ENCODE measurements around the gene CHMP2A. TPM values are rescaled to one million over a fixed set of nuclear protein-coding genes. Genes with fewer than 3 reads are reported as not detected.

Gene CHMP2A
- total RNA-seq, 2 experiments from 2014 or later, result 60.5 to 62.4 TPM

DNA sequence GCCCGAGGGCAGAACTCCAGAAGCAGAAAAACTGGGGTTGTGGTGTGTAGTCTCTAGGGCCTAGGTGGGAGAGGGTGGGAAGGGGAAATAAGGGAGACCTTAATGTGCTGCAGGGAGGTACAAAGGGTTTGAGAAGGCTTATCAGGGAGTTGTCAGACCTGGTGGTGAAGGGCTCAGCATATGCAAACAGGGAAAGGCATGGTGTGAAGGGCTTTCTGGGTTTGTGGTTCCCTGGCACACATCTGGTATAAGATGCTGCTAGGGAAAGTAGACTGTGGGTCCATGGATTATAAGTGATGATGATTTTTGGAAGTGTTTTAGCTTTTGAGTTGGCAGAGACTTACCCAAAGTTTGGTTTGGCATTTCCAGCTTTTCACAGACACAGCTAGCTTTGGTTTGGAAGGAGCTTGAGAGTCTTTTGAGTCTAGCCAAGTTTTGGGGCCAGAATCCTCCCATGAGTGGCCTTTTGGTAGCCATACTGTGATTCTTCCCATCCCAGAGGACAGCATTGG is 8.8 kb downstream of the CHMP2A start:
- peak overlapping the region; percentile 70 for H3K4me3 ChIP-seq (ENCODE audit: low read length)
- H3K36me3 ChIP-seq (ENCODE audit: insufficient read depth, low read length), result peaks cover 57% of the 10 kb centered on the region
- Mint-ChIP-seq H3K4me1 (ENCODE audit: low read depth) (peaks cover 39% of the 10 kb centered on the region), H3K27ac (peak overlapping the region; percentile 91), H3K9me3 (no peaks in the 10 kb centered on the region), H3K27me3 (no peaks in the 10 kb centered on the region), H3K36me3 (ENCODE audit: low read depth) (peaks cover 69% of the 10 kb centered on the region), H3K4me3 (peak overlapping the region; percentile 95)
- peak overlapping the region in 1 of 2 donors; percentile 15 for H3K27ac ChIP-seq (ENCODE audit: low read depth in 1 of 2, low read length in 2 of 2)
- no peaks in the 10 kb centered on the region for H3K9me3 ChIP-seq (ENCODE audit: control insufficient read depth in 1 of 2, insufficient read depth in 1 of 2, low read length in 2 of 2)
- ATAC-seq (ENCODE audit: poor library complexity), result no peak
- no peaks in the 10 kb centered on the region for H3K27me3 ChIP-seq (ENCODE audit: control insufficient read depth in 1 of 2, insufficient read depth in 2 of 2, low read length in 2 of 2)
- DNase-seq, result no peak
- peaks cover 42% of the 10 kb centered on the region for H3K4me1 ChIP-seq (ENCODE audit: insufficient read depth, low read length)
- TF ChIP-seq CTCF (IDR thresholded peaks at IDR 0.05), result no peak
- CTCF ChIA-PET, result interaction anchor here (3.3 kb wide), 1 partner anchor 27 kb away, joined by 34 read pairs; the partner anchor contains the start of gene ZBTB45
- intact Hi-C loops (cut with DNase I, micrococcal nuclease), result no loop called here
- POLR2A ChIA-PET, result interaction anchor here (1.2 to 3.2 kb wide), 3 partner anchors 8 to 32 kb away, joined by 3 to 64 read pairs (median 4); partner anchors contain the start of gene CHMP2A

GRCh38 chr19:58545286-58546018 is 9.5 kb downstream of the CHMP2A start:
- Mint-ChIP-seq H3K4me1 (ENCODE audit: low read depth) (peaks cover 39% of the 10 kb centered on the region), H3K4me3 (peak overlapping the region; percentile 95), H3K36me3 (ENCODE audit: low read depth) (peaks cover 63% of the 10 kb centered on the region), H3K27me3 (no peaks in the 10 kb centered on the region), H3K27ac (peak overlapping the region; percentile 91), H3K9me3 (no peaks in the 10 kb centered on the region)
- H3K27ac ChIP-seq (ENCODE audit: low read depth in 1 of 2, low read length in 2 of 2), result peak overlapping the region; percentile 18 to 50
- peak overlapping the region; percentile 70 for H3K4me3 ChIP-seq (ENCODE audit: low read length)
- no peak for TF ChIP-seq CTCF (IDR thresholded peaks at IDR 0.05)
- ChIA-PET CTCF (interaction anchor here (3.3 kb wide), 1 partner anchor 26 kb away, joined by 34 read pairs; the partner anchor contains the start of gene ZBTB45), POLR2A (interaction anchor here (1.2 to 3.2 kb wide), 6 partner anchors 9 to 32 kb away, joined by 3 to 64 read pairs (median 22); partner anchors contain the start of genes CHMP2A, UBE2M and ZBTB45)
- intact Hi-C loops (cut with DNase I, micrococcal nuclease), result no loop called here
- H3K36me3 ChIP-seq (ENCODE audit: insufficient read depth, low read length), result peaks cover 51% of the 10 kb centered on the region
- no peaks in the 10 kb centered on the region for H3K9me3 ChIP-seq (ENCODE audit: control insufficient read depth in 1 of 2, insufficient read depth in 1 of 2, low read length in 2 of 2)
- no peaks in the 10 kb centered on the region for H3K27me3 ChIP-seq (ENCODE audit: control insufficient read depth in 1 of 2, insufficient read depth in 2 of 2, low read length in 2 of 2)
- ATAC-seq (ENCODE audit: poor library complexity) (no peak), DNase-seq (peak in 2 of 14 experiments; percentile 35 to 43)
- H3K4me1 ChIP-seq (ENCODE audit: insufficient read depth, low read length), result peaks cover 42% of the 10 kb centered on the region

DNA sequence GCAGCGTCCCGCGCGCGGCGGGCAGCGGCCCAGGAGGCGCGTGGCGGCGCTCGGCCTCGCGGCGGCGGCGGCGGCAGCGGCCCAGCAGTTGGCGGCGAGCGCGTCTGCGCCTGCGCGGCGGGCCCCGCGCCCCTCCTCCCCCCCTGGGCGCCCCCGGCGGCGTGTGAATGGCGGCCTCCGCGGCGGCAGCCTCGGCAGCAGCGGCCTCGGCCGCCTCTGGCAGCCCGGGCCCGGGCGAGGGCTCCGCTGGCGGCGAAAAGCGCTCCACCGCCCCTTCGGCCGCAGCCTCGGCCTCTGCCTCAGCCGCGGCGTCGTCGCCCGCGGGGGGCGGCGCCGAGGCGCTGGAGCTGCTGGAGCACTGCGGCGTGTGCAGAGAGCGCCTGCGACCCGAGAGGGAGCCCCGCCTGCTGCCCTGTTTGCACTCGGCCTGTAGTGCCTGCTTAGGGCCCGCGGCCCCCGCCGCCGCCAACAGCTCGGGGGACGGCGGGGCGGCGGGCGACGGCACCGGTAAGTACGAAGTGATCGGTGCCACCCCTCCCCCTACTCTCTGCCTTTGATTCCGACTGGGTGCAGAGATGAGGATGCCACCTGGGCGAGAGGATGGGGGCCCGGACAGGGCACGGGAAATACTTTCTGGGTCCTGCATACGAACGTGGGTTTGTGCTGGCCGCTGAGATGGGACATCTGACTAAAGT is 10.2 kb downstream of the CHMP2A start:
- no peak for TF ChIP-seq CTCF (IDR thresholded peaks at IDR 0.05)
- peak overlapping the region; percentile 95 for H3K27ac Mint-ChIP-seq
- H3K4me3 Mint-ChIP-seq, result peak overlapping the region; percentile 95
- H3K36me3 ChIP-seq (ENCODE audit: insufficient read depth, low read length), result peaks cover 44% of the 10 kb centered on the region
- POLR2A ChIA-PET, result interaction anchor here (0.9 to 3.2 kb wide), 17 partner anchors 10 to 197 kb away, joined by 3 to 64 read pairs (median 4); partner anchors contain the start of genes CHMP2A, MZF1, UBE2M and ZBTB45
- DNase-seq (peak in 13 of 14 experiments; percentile 55 to 93 (median 78)), ATAC-seq (ENCODE audit: poor library complexity) (peak; percentile 39)
- H3K4me1 ChIP-seq (ENCODE audit: insufficient read depth, low read length), result peaks cover 42% of the 10 kb centered on the region
- H3K9me3 Mint-ChIP-seq, result no peaks in the 10 kb centered on the region
- H3K27me3 ChIP-seq (ENCODE audit: control insufficient read depth in 1 of 2, insufficient read depth in 2 of 2, low read length in 2 of 2), result no peaks in the 10 kb centered on the region
- H3K4me3 ChIP-seq (ENCODE audit: low read length), result peak overlapping the region; percentile 70
- no peaks in the 10 kb centered on the region for H3K9me3 ChIP-seq (ENCODE audit: control insufficient read depth in 1 of 2, insufficient read depth in 1 of 2, low read length in 2 of 2)
- peak overlapping the region in 1 of 2 donors; percentile 56 for H3K27ac ChIP-seq (ENCODE audit: low read depth in 1 of 2, low read length in 2 of 2)
- intact Hi-C loops (cut with DNase I, micrococcal nuclease), result loop anchor here (1.0 kb wide), 4 partner anchors 10 to 29 kb away; partner anchors contain the start of genes MZF1 (in 2 of the 2), ZBTB45 (in 2 of the 2) and UBE2M (in 1 of the 2)
- CTCF ChIA-PET, result interaction anchor here (1.2 to 3.3 kb wide), 4 partner anchors 25 to 36 kb away, joined by 3 to 34 read pairs (median 8); partner anchors contain the start of gene ZBTB45
- peaks cover 39% of the 10 kb centered on the region for H3K4me1 Mint-ChIP-seq (ENCODE audit: low read depth)
- no peaks in the 10 kb centered on the region for H3K27me3 Mint-ChIP-seq
- H3K36me3 Mint-ChIP-seq (ENCODE audit: low read depth), result peaks cover 56% of the 10 kb centered on the region
